Keratinocyte (primary cell): ENCODE results near the gene APCDD1L. TPM values are rescaled to one million over a fixed set of nuclear protein-coding genes. Genes with fewer than 3 reads are reported as not detected.
A peak's percentile ranks its signal among the peaks of the same experiment; 100 is the strongest.

ENCODE experiments used
- DNase-seq: peaks from one replicate; pipeline ENCODE4 v3.0.0-alpha.2; 2011; ENCODE audit warnings: low read depth, missing footprints, low spot score
- FAIRE-seq: peaks from 2 replicates; lab custom pipeline; 2011; peaks lifted over from hg19 to GRCh38; lab: Jason Lieb, UNC
- H2AFZ ChIP-seq: 2 replicates; pipeline ENCODE4 v1.6.0; 2012; ENCODE audit warnings: low read length, control low read depth, inconsistent platforms; ENCODE audit not compliant: control insufficient read depth
- H3K27ac ChIP-seq: 2 replicates; pipeline ENCODE4 v1.5.1; 2011; ENCODE audit warnings: low read length; ENCODE audit not compliant: control insufficient read depth, insufficient read depth
- H3K27me3 ChIP-seq: 3 replicates; pipeline ENCODE4 v1.6.0; 2011; ENCODE audit warnings: low read length; ENCODE audit not compliant: control insufficient read depth, insufficient read depth; ENCODE audit errors: extremely low read depth
- H3K36me3 ChIP-seq, 2 experiments: 2 replicates in 1 of 2; 3 replicates in 1 of 2; pipeline ENCODE4 v1.5.1; 2011; ENCODE audit warnings: low read length in 2 of 2, mild to moderate bottlenecking in 1 of 2; ENCODE audit not compliant: control insufficient read depth in 2 of 2, insufficient read depth in 2 of 2; ENCODE audit errors: extremely low read depth in 1 of 2
- H3K4me1 ChIP-seq: 3 replicates; pipeline ENCODE4 v1.5.1; 2011; ENCODE audit warnings: low read length; ENCODE audit not compliant: control insufficient read depth, insufficient read depth; ENCODE audit errors: extremely low read depth
- H3K4me2 ChIP-seq: 3 replicates; pipeline ENCODE4 v1.6.0; 2011; ENCODE audit warnings: low read depth, low read length; ENCODE audit not compliant: control insufficient read depth, insufficient read depth; ENCODE audit errors: extremely low read depth
- H3K4me3 ChIP-seq, 3 experiments: fragments of 200-600 bp in 1 of 3; sonication (generic) in 1 of 3; 2 replicates in 2 of 3; 3 replicates in 1 of 3; pipeline ENCODE4 v1.5.1; 2011 to 2016; ENCODE audit warnings: low read length in 3 of 3, mild to moderate bottlenecking in 3 of 3, control low read depth in 2 of 3, inconsistent platforms in 1 of 3, low read depth in 1 of 3, mixed read lengths in 1 of 3, mixed run types in 1 of 3, moderate library complexity in 1 of 3; ENCODE audit not compliant: control insufficient read depth in 2 of 3, insufficient read depth in 2 of 3; ENCODE audit errors: extremely low read depth in 1 of 3
- H3K79me2 ChIP-seq: 2 replicates; pipeline ENCODE4 v1.6.0; 2012; ENCODE audit warnings: low read length; ENCODE audit not compliant: control insufficient read depth, insufficient read depth
- H3K9ac ChIP-seq: 3 replicates; pipeline ENCODE4 v1.6.0; 2011; ENCODE audit warnings: low read length; ENCODE audit not compliant: control insufficient read depth, insufficient read depth; ENCODE audit errors: extremely low read depth
- H3K9me1 ChIP-seq: 3 replicates; pipeline ENCODE4 v1.6.0; 2011; ENCODE audit warnings: low read length; ENCODE audit not compliant: control insufficient read depth, insufficient read depth; ENCODE audit errors: extremely low read depth
- H3K9me3 ChIP-seq: 2 replicates; pipeline ENCODE4 v1.5.1; 2012; ENCODE audit warnings: low read depth, low read length; ENCODE audit not compliant: control insufficient read depth
- H4K20me1 ChIP-seq: 3 replicates; pipeline ENCODE4 v1.6.0; 2011; ENCODE audit warnings: low read length; ENCODE audit not compliant: control insufficient read depth, insufficient read depth; ENCODE audit errors: extremely low read depth
- EZH2 ChIP-seq: IDR thresholded peaks from one replicate; pipeline ENCODE4 v1.6.1; 2012; ENCODE audit warnings: inconsistent platforms, mild to moderate bottlenecking, low read length, moderate library complexity
- dilution Hi-C: fragments of 300-500 bp; cut with MboI; formaldehyde crosslinking; loops from one replicate; pipeline ENCODE4 v1.7.0; 2020; ENCODE audit warnings: low sequenced_read_pairs; ENCODE audit not compliant: extremely low pct_ligation_motif_present
- polyA plus RNA-seq, 5 experiments: library from polyadenylated mRNA; depleted of rRNA in 3 of 5; stranded (reverse) in 3 of 5; stranded (forward) in 1 of 5; unstranded in 1 of 5; fragments of >200 nt; gene quantifications; 1 replicate in 1 of 5; 2 replicates in 3 of 5; 3 replicates in 1 of 5; pipeline versions ENCODE4 v1.2.1 to v1.2.3, GENCODE V29; 2011 to 2012; ENCODE audit warnings: missing spikeins in 2 of 5, low read depth in 1 of 5, low replicate concordance in 1 of 5
- TF ChIP-seq, protein P1 (sequence below), 3 experiments: IDR thresholded peaks in 1 of 3; conservative IDR thresholded peaks in 1 of 3; optimal IDR thresholded peaks in 1 of 3; 2 replicates in 2 of 3; 3 replicates in 1 of 3; pipeline versions ENCODE3 to v1.5.1; 2011; ENCODE audit warnings: low read length in 3 of 3, mild to moderate bottlenecking in 3 of 3, moderate library complexity in 2 of 3, control low read depth in 1 of 3, inconsistent platforms in 1 of 3; ENCODE audit not compliant: insufficient read depth in 2 of 3; ENCODE audit errors: extremely low read depth in 1 of 3

APCDD1L gene
- polyA plus RNA-seq, 1 donor (not counting 4 experiments of a cell fraction or from before 2014, with no cell fraction given): 0.67 TPM

DNA sequence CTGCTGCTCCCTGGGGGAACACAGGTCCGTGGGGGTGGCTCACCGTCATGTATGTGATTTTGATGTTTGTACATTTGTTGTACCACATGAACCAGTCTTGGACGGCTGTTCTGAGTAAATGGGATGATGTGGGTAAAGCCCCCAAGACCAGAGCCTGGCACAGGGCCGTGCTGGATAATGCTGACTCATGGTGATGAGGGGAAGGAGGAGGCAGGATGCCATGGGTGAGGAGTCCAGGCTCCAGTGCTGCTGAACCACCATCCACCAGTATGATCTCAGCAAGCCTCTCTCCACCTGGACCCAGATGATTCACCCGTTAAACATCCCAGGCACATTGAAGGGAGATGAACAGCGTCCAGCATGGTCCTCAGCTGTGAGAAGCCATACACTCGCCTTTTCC lies 9.6 kb upstream of the APCDD1L start:
- Histone ChIP-seq H4K20me1 (no peaks in the 10 kb centered on the region), H3K27ac (no peak overlapping the region), H3K36me3 (no peaks in the 10 kb centered on the region), H3K4me1 (peaks cover 18% of the 10 kb centered on the region), H2AFZ (no peak overlapping the region), H3K4me3 (no peak overlapping the region), H3K27me3 (peaks cover 4% of the 10 kb centered on the region), H3K9ac (no peak overlapping the region), H3K4me2 (no peak overlapping the region), H3K9me1 (no peaks in the 10 kb centered on the region), H3K79me2 (no peaks in the 10 kb centered on the region), H3K9me3 (no peaks in the 10 kb centered on the region)
- dilution Hi-C loops: no loop called here
- DNase-seq: peak; percentile 57
- FAIRE-seq: peak; percentile 72
- TF ChIP-seq EZH2: no peak
- TF ChIP-seq, protein P1, sequence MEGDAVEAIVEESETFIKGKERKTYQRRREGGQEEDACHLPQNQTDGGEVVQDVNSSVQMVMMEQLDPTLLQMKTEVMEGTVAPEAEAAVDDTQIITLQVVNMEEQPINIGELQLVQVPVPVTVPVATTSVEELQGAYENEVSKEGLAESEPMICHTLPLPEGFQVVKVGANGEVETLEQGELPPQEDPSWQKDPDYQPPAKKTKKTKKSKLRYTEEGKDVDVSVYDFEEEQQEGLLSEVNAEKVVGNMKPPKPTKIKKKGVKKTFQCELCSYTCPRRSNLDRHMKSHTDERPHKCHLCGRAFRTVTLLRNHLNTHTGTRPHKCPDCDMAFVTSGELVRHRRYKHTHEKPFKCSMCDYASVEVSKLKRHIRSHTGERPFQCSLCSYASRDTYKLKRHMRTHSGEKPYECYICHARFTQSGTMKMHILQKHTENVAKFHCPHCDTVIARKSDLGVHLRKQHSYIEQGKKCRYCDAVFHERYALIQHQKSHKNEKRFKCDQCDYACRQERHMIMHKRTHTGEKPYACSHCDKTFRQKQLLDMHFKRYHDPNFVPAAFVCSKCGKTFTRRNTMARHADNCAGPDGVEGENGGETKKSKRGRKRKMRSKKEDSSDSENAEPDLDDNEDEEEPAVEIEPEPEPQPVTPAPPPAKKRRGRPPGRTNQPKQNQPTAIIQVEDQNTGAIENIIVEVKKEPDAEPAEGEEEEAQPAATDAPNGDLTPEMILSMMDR (optimal IDR thresholded peaks at IDR 0.05 in 1 of 3, IDR thresholded peaks at IDR 0.05 in 1 of 3, conservative IDR thresholded peaks at IDR 0.05 in 1 of 3; ENCODE audit: extremely low read depth in 1 of 3, insufficient read depth in 2 of 3, low read length in 3 of 3): no peak

DNA sequence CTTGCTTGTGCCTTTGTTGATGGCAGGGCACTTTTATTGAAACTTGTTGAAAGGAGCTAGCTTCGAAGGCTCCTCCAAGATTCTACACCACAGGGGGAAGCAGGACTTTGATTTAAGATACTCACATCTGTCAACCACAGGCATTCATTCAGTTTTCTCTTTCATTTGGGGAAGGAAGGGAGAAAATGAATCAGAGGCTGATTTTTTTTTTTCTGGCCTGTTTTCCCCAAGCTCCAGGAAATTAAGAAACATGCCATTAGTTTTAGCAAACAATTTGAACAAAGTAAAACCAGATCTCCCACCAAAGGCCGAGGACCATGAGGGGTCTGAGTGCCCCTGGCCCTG lies 8.7 kb upstream of the APCDD1L start:
- peaks cover 18% of the 10 kb centered on the region for H3K4me1 ChIP-seq
- no peak for TF ChIP-seq EZH2
- TF ChIP-seq, protein P1 (optimal IDR thresholded peaks at IDR 0.05 in 1 of 3, IDR thresholded peaks at IDR 0.05 in 1 of 3, conservative IDR thresholded peaks at IDR 0.05 in 1 of 3; ENCODE audit: extremely low read depth in 1 of 3, insufficient read depth in 2 of 3, low read length in 3 of 3): no peak
- no peak overlapping the region for H2AFZ ChIP-seq
- H3K36me3 ChIP-seq: no peaks in the 10 kb centered on the region
- dilution Hi-C loops: no loop called here
- no peaks in the 10 kb centered on the region for H3K9me1 ChIP-seq
- no peaks in the 10 kb centered on the region for H4K20me1 ChIP-seq
- no peaks in the 10 kb centered on the region for H3K79me2 ChIP-seq
- no peak overlapping the region for H3K27ac ChIP-seq
- no peak overlapping the region for H3K9ac ChIP-seq
- DNase-seq: no peak
- no peaks in the 10 kb centered on the region for H3K9me3 ChIP-seq
- no peak overlapping the region for H3K4me2 ChIP-seq
- H3K4me3 ChIP-seq: no peak overlapping the region
- FAIRE-seq: no peak
- peaks cover 4% of the 10 kb centered on the region for H3K27me3 ChIP-seq
